ENCODE measurements around the gene KLF15.

KLF15 gene

DNA sequence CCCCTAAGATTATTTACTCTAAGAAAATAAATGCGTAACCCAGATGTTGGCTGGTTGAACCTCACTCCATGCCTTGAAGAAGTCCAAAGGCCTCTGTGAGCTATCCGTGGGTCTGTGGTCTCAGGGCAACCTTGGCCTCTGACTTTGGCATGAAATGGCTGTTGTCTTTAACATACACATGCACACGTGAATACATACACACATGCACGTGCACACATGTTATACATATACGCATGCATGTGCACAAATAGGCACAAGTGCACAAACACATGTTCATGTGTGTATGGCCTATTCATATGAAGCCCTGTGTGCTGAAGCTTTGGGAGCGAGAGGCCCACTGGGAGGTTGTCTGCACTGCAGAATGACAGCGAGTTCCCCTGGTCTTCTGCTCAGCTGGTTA lies 50.8 kb downstream of the KLF15 start:
- no peak for DNase-seq (ENCODE audit: low read depth)

DNA sequence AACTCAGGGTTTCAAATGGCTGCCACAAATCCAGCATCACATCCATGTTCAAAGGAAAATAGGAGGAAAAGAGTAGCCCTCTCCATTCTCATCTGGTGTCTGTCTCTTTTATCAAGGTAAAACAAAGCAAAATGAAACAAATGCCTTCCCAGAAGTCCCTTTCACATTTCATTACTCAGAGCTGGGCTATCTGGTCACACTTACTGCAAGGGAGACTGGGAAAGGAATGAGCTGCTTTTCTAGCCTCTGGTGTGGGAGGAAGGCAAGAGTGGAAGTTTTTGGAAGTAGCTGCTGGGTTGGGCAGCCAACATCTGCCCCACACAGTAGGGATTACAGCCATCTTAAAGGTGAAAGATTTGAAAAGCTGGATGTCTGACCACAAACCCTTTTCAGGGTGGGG lies 51.8 kb downstream of the KLF15 start:
- no peak for DNase-seq (ENCODE audit: low read depth)

DNA sequence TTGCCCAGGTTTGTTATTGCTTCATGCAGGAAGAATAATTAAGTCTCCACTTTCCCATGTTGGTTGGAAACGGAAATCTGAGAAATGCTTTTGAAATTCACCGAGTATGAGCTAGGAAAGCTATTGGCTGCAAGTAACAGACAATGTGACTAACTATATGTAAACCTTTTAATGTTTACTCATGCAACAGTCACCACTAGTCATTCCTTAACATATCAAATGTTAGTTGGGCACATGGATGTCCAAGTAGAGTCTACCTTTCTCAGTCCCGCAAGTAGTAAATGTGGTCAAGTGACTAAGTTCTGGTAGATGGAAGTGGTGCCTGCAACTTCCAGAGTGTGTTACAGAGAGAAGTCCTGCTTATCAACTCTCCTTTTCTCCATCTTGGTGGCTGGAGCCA lies 52.5 kb downstream of the KLF15 start:
- DNase-seq (ENCODE audit: low read depth): no peak

DNA sequence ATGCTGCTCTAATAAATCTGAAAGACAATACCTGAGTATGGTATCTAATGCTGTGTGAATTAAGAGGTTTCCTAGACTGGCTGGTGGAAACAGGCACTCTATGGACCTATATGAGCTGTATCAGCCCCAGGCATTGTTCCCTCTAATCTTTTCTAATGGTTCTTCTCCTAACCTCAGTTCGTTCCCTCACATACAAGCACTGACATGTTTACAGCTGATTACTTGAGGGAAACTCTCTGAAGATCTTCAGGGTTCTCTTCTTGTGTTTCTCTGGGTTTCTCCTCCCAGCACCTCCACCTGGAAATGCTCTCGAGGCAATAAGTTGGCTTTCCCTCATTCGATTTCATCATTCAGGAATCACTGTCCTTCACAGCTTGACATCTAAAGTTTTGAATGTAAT lies 52.9 kb downstream of the KLF15 start:
- no peak for DNase-seq (ENCODE audit: low read depth)

DNA sequence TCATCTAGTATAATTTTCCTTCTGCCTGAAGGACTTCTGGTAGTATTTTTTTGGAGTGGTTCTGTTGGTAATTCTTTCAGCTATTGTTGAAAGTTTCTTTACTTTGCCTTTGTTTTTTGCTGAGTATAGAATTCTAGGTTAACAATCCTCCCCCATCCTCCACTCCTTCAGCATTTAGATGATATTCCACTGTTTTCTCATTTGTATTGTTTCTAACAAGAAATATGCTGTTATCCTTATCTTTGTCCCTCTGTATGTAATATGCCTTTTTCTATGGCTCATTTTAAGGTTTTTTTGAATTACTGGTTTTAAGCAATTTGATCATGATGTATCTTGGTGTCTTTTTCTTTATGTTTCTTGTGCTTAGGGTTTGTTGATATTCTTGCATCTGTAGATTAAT lies 53.9 kb downstream of the KLF15 start:
- DNase-seq (ENCODE audit: low read depth): no peak

DNA sequence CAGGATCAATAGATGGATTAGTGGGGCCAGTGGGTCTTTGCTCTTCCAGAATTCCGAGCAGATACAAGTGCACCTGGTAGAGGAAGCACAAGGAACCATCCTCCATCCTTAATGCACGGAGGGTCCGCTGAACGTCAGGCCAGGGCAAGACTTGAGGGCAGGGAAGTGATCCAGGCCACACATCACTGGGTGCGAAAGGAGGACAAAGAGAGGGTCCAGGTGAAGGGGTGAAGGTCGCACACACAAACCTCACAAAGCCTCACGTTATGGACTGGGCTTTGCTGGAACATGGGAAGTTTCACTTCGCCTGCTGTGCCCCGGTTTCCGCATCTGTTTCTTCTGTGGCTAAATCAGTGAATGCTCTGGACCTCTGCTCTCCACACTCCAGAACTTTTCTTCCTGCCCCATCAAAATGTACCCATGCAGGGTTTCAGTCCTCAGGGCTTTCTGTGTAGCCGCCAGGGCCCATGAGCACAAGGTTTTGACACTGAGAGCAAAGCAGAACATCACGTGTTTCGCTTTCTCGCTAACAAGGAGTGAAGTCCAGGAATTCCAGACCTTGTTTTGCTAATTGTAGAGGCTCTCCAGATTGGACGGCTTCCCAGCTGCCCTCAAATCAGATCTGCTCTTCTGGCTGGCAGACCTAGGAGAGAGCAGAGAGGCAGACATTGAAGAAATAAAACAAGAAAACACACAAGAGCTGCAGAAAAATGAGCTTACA lies 56.3 kb downstream of the KLF15 start:
- DNase-seq (ENCODE audit: low read depth): no peak

DNA sequence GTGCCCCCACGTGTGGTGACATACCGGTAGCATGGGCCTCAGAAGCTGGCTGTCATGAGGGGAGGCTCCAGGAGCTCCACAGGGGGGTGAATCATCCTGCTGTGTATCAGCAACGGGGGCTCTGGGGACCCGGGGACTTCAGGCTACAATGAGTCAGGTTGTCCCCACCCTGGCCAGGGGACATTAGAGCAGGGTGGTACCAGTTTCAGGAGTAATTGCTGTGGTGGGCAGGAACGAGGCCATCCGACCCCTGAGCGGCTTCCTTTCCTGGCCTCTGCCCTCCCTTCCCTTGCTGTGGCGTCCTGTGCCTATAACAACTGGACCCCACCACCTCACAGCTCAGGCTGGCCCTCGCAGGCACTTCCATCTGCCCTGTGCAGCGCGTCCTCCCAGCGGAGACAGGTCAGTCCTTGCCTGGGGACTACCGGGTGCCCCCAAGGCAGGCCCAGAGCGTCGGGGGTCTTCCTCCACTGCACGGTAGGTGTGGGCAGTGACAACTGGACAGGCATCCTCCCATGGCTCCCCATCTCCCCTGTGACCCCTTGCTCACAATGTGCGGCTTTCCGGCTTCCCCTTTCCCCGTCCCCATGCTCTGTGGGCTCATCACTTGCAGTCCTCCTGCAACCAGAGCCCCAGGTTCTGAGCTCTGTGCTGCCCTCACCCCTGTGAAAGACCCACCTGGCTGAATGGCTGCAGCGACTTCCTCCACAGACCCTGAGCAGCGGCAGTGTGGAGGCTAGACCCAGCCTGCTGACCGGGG lies 57.0 kb downstream of the KLF15 start:
- DNase-seq (ENCODE audit: low read depth): no peak

DNA sequence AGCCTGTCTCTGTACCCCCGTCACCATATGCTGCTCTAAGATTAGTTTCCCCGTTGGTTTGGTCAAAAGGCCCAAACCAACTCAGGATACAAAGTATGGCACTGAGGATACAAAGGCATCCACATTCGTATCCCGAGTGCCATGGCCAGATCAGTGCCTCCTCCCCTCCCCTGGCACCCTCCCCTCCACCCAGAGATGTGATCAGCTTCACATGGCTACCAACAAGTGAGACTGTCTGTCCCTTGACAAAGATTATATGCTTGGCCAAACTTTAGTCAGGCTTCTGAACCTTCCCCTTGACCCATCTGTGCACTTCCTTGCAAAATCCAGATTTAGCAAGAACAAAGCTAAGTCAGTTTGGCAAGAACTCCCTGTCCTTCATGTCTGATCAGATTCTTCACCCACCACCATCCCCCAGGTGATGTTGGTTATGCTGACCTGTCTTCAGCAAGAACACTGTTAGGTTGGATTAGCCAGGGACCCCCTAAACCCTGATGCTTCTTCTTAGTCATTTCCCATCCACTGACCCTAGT lies 61.7 kb downstream of the KLF15 start:
- DNase-seq (ENCODE audit: low read depth): no peak

DNA sequence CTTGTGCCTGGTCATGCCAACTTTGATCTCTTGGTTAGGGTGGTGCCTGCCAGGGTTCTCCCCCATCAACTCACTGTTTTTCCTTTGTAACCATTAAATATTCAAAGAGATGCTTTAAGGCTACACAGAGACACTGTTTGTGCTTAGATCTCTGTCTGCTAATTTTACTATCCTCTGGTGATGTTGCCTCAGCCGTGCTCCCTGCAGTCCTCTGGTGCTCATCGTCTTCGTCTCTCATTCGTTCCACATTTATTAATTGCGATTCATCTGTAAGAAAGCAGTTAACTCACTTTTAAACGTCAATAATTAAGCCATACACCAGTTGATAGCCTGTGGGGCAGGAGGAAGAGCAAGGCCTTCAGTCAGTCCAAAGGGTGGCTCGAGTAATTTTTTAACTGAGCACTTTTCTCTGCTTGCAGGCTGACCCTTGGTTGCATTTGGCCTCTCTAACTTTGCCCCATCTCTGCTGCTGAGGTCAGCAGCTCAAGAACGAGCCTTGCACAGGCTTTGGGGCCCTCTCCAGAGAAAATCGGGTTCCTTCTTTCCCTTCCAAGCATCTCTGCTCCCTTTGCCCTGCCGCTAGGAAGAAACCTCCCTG lies 62.9 kb downstream of the KLF15 start:
- no peak for DNase-seq (ENCODE audit: low read depth)

DNA sequence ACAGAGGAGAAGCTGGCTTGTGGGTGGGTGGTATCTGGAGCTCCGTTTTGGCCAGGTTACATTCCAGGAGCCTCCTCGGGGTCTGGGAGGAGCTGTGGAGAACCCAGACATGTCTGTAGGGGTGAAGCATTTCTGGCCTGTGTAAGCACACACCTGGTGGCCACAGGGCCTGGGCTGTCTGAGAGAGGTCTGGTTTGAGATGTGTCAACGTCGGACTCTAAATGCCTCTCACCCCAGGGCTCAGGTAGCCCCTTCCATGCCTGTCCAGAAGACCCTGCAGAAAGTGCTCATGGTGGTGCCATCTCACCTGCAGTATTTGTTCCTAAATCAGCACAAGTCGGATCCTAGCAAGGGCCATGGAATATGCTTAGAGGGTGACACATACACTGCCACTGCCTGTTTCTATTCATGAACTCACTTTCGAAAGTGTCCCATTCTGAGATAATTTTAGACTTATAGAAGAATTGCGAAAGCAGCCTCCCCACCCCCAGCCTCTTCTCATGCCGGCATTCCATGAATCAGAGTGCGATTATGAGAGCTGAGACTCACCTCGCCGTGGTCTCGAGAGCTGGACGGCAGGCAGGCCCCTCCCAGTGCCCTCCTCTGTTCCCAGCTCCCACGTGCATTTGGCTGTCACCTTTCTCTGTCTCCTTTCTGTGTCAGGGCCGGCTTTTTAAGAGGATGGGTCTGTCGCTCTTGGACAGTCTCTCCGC lies 63.7 kb downstream of the KLF15 start:
- DNase-seq (ENCODE audit: low read depth): no peak

Measured in HS-27A (cell line).